Parathyroid adenoma (tissue), 2 donors: Measurements from ENCODE around the gene WBP11.
A peak's percentile ranks its signal among the peaks of the same experiment; 100 is the strongest.

Experiments
- H2AFZ ChIP-seq: fragments of 300-600 bp; sonication (generic); one replicate; pipeline ENCODE4 v1.7.0; 2017; ENCODE audit warnings: antibody characterized with exemption, mild to moderate bottlenecking
- H3K27ac ChIP-seq: fragments of 300-600 bp; sonication (generic); one replicate; pipeline ENCODE4 v1.7.0; 2017
- H3K27me3 ChIP-seq: fragments of 300-600 bp; sonication (generic); one replicate; pipeline ENCODE4 v1.7.0; 2017; ENCODE audit warnings: low read length; ENCODE audit not compliant: control insufficient read depth, insufficient read depth
- H3K36me3 ChIP-seq: fragments of 300-600 bp; sonication (generic); one replicate; pipeline ENCODE4 v1.7.0; 2017; ENCODE audit warnings: low read length; ENCODE audit not compliant: control insufficient read depth, insufficient read depth
- H3K4me1 ChIP-seq: fragments of 300-600 bp; sonication (generic); one replicate; pipeline ENCODE4 v1.7.0; 2017; ENCODE audit warnings: control low read depth
- H3K4me2 ChIP-seq: fragments of 300-600 bp; sonication (generic); one replicate; pipeline ENCODE4 v1.7.0; 2017; ENCODE audit warnings: low read length
- H3K4me3 ChIP-seq: fragments of 300-600 bp; sonication (generic); one replicate; pipeline ENCODE4 v1.7.0; 2017; ENCODE audit warnings: low read depth, low read length
- H3K79me2 ChIP-seq: fragments of 300-600 bp; sonication (generic); one replicate; pipeline ENCODE4 v1.7.0; 2017; ENCODE audit warnings: control low read depth
- H3K9ac ChIP-seq: fragments of 300-600 bp; sonication (generic); one replicate; pipeline ENCODE4 v1.7.0; 2017; ENCODE audit warnings: mild to moderate bottlenecking
- H3K9me3 ChIP-seq: fragments of 300-600 bp; sonication (generic); one replicate; pipeline ENCODE4 v1.7.0; 2017; ENCODE audit warnings: low read length; ENCODE audit not compliant: control insufficient read depth
- CTCF ChIP-seq: fragments of 300-600 bp; sonication (generic); IDR thresholded peaks from one replicate; pipeline ENCODE4 v1.7.0; 2017; ENCODE audit warnings: antibody characterized with exemption, mild to moderate bottlenecking
- donor health status: primary hyperparathyroidism.

The WBP11 gene

GRCh38 chr12:14771651-14772137, 31.6 kb downstream of the WBP11 start:
- H3K4me1 ChIP-seq: peaks cover 12% of the 10 kb centered on the region
- H3K79me2 ChIP-seq: peaks cover 7% of the 10 kb centered on the region
- no peaks in the 10 kb centered on the region for H3K27me3 ChIP-seq
- peak overlapping the region; percentile 28 for H3K4me2 ChIP-seq
- H3K27ac ChIP-seq: peak overlapping the region; percentile 98
- H3K36me3 ChIP-seq: no peaks in the 10 kb centered on the region
- TF ChIP-seq CTCF: no peak
- H3K9ac ChIP-seq: no peak overlapping the region
- H3K4me3 ChIP-seq: peak overlapping the region; percentile 97
- no peaks in the 10 kb centered on the region for H3K9me3 ChIP-seq
- H2AFZ ChIP-seq: peak overlapping the region; percentile 7

- Histone ChIP-seq H3K4me1 (peaks cover 4% of the 10 kb centered on the region), H3K27me3 (no peaks in the 10 kb centered on the region), H3K4me3 (peak overlapping the region; percentile 97), H3K9ac (peak overlapping the region; percentile 59), H3K4me2 (peak overlapping the region; percentile 98), H3K9me3 (no peaks in the 10 kb centered on the region), H3K27ac (peak overlapping the region; percentile 98), H3K79me2 (peaks cover 7% of the 10 kb centered on the region), H3K36me3 (no peaks in the 10 kb centered on the region), H2AFZ (peak overlapping the region; percentile 90)
- TF ChIP-seq CTCF: peak; percentile 6
Observed at GRCh38 chr12:14770496-14771461, 32.5 kb downstream of the WBP11 start.

GRCh38 chr12:14769969-14770495, 33.2 kb downstream of the WBP11 start:
- Histone ChIP-seq H3K4me2 (peak overlapping the region; percentile 98), H3K27ac (peak overlapping the region; percentile 98), H3K9ac (peak overlapping the region; percentile 59), H3K4me1 (peaks cover 3% of the 10 kb centered on the region), H3K27me3 (no peaks in the 10 kb centered on the region), H3K79me2 (peaks cover 7% of the 10 kb centered on the region), H2AFZ (peak overlapping the region; percentile 90), H3K36me3 (no peaks in the 10 kb centered on the region), H3K4me3 (peak overlapping the region; percentile 97), H3K9me3 (no peaks in the 10 kb centered on the region)
- TF ChIP-seq CTCF: peak; percentile 87

- Histone ChIP-seq H3K4me2 (peak overlapping the region; percentile 98), H3K9me3 (no peaks in the 10 kb centered on the region), H3K36me3 (no peaks in the 10 kb centered on the region), H2AFZ (peak overlapping the region; percentile 90), H3K27me3 (no peaks in the 10 kb centered on the region), H3K79me2 (peaks cover 7% of the 10 kb centered on the region), H3K9ac (peak overlapping the region; percentile 59), H3K4me1 (peaks cover 3% of the 10 kb centered on the region), H3K4me3 (peak overlapping the region; percentile 97), H3K27ac (peak overlapping the region; percentile 98)
- TF ChIP-seq CTCF: no peak
Observed at GRCh38 chr12:14769466-14769968, 33.8 kb downstream of the WBP11 start.
